GM12801 (cell line): Measurements from ENCODE around the gene CFAP61.

Experiments
- TF ChIP-seq, protein P1 (sequence below): IDR thresholded peaks from one replicate; pipeline ENCODE4 v1.5.1; 2011; ENCODE audit warnings: control low read depth; ENCODE audit not compliant: insufficient read length; ENCODE audit errors: extremely low read depth

Gene CFAP61

DNA sequence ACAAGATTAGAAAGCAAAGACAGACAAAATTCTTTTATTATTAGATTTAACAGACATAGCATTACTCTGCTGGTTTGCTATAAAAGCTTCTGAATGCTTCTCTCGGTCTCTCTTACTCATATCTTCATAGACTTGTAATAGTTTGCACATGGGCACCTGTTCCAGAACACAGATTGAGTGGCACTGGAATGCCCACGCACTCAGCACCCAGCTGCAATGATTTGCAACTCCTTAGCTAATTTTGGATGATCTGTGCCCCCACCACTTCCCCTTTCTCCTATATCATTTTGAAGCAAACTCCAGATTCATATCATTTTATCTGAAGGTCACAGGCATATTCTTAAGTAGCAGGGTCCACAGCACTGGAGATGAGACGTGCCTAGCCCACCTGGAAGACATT lies 148.8 kb downstream of the CFAP61 start:
- TF ChIP-seq, protein P1, sequence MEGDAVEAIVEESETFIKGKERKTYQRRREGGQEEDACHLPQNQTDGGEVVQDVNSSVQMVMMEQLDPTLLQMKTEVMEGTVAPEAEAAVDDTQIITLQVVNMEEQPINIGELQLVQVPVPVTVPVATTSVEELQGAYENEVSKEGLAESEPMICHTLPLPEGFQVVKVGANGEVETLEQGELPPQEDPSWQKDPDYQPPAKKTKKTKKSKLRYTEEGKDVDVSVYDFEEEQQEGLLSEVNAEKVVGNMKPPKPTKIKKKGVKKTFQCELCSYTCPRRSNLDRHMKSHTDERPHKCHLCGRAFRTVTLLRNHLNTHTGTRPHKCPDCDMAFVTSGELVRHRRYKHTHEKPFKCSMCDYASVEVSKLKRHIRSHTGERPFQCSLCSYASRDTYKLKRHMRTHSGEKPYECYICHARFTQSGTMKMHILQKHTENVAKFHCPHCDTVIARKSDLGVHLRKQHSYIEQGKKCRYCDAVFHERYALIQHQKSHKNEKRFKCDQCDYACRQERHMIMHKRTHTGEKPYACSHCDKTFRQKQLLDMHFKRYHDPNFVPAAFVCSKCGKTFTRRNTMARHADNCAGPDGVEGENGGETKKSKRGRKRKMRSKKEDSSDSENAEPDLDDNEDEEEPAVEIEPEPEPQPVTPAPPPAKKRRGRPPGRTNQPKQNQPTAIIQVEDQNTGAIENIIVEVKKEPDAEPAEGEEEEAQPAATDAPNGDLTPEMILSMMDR = no peak

DNA sequence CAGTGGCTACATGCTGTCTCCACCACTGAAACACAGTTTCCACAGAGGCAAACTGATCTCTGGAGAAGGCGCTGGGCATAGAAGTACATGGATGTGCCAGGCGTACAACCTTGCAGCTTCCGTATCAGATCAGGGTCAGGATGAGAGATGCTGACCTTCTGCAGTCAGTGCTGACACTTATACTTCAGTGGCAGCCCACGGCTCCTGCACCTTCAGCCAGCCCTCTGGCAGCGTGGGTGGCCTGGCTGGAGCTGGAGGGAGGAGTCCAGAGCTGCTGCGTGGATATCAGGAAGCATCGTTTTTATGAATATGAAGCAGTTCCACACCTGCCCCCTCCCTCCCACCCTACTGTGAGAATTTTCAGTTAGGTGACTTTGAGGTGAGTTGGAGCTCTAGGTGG lies 149.3 kb downstream of the CFAP61 start:
- TF ChIP-seq, protein P1 = no peak

DNA sequence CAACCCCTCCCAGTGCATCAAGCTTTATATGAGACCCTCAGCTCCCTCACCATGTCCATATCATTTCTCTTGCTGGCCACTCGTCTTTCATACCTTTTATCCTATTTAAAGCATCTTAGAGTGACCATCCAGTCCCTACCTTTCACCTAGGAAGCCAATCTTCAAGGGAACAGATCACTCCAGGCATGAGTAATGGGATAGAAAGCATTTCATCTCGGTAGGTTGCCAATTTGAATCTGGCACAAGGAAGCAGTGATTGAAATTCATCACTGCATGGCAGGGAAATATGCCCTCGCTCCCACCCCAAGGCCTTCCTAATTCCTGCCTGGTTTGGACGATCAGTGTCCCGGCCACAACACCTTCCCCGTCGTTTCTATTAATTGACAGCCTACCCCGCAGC lies 150.4 kb downstream of the CFAP61 start:
- TF ChIP-seq, protein P1 = no peak

DNA sequence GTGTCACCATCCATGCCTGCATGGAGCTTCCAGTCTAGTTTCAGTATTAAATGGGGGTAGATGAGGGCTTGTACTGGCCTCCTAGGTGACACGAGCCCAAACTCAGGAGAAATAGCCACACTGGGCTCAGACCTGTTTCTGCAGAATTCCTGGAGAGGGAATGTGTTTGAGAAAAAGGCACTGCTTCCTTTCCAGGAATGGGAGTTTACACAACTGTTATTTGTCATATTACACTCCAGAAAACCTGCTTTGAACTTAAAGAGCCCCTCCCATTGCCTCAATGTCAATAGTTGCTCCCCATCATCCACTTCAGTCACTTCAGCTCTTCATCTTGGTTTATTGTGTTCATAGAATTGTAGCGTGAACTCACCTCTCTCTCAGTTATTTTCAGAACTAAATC lies 151.5 kb downstream of the CFAP61 start:
- TF ChIP-seq, protein P1 = no peak

DNA sequence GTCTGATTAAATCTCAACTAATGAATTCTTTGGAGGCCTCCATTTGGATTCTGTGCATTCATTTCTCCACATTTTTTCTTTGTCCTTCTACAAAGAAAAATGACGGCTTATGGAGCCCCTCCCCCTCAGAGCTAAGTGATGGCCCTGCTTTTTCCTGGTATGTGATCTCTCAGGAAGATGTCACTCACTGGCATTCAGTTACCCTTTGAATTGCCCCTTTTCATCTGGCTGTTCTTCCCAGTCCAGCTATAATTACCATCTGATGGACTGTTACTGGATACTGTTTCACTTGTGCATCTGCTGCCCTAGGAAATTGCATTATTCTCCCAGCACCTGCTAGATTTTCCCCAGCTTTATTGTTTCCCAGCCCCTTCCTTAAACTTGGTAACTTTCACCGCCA lies 151.9 kb downstream of the CFAP61 start:
- TF ChIP-seq, protein P1 = no peak

DNA sequence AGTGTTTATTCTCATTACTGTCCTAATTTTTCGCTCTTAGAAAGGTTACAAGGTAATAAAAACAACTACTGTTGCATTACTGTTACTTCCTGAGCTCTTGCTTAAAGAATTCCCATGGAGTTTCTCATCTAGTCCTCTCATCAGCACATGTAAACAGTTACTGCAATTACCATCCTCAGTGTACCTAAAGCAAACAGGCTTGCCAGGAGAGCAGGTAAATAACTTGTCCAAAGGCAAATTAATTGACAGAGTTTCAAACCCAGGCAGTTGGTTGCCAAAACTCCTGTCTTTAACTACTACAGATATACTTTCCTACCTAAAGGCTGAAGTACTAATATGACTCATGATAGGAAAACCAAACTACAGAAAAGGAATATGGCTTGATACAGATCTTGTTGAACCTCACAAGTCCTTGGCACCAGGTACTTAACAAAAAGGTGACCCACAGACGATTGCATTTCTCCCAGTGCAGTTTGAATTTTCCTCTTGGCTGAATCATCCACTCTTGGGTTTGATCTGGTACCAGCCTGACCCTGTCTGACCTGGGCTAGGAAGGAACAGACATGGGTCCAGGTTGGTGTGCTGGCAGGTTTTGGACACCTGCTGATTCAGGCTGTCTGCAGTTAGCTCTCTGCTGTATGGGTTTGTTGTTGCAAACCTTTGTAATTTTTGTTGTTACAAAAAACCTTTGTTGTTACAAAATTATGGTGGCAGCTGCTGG lies 153.0 kb downstream of the CFAP61 start:
- TF ChIP-seq, protein P1 = no peak

DNA sequence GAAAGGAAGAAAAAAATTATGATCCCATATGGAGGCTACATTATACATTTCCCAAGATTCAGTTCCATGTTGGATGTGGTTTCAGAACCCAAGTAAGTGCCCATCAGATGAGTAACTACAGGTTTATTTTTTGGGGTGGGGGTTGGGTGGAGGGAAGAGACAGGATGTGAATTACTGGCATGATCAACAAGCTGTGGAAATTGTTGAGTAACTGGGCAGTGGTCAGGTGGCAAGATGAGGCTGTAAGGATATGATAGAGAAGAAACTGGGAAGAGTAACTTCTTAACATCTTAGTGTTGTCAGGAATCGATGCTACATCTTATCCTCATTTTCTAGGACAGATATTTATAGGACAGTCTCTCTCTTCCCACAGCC lies 153.5 kb downstream of the CFAP61 start:
- TF ChIP-seq, protein P1 = no peak
